Subcutaneous adipose tissue (tissue), 4 donors: Measurements from ENCODE around the gene NKAIN1. TPM values are rescaled to one million over a fixed set of nuclear protein-coding genes. Genes with fewer than 3 reads are reported as not detected.

ENCODE experiments used
- total RNA-seq, 4 donors: library from RNA; depleted of rRNA; stranded (reverse); fragments of >200 nt; gene quantifications; one replicate each; pipeline ENCODE4 v1.1.0, GENCODE V29; 2016
- TF ChIP-seq, protein P1 (sequence below): fragments of 450-650 bp; IDR thresholded peaks from one replicate; pipeline ENCODE4 v1.5.1; 2016; ENCODE audit warnings: low read depth, mild to moderate bottlenecking, control low read depth, antibody characterized with exemption, moderate library complexity

The NKAIN1 gene
- total RNA-seq, 4 donors from 2014 or later: not detected

- TF ChIP-seq, protein P1, sequence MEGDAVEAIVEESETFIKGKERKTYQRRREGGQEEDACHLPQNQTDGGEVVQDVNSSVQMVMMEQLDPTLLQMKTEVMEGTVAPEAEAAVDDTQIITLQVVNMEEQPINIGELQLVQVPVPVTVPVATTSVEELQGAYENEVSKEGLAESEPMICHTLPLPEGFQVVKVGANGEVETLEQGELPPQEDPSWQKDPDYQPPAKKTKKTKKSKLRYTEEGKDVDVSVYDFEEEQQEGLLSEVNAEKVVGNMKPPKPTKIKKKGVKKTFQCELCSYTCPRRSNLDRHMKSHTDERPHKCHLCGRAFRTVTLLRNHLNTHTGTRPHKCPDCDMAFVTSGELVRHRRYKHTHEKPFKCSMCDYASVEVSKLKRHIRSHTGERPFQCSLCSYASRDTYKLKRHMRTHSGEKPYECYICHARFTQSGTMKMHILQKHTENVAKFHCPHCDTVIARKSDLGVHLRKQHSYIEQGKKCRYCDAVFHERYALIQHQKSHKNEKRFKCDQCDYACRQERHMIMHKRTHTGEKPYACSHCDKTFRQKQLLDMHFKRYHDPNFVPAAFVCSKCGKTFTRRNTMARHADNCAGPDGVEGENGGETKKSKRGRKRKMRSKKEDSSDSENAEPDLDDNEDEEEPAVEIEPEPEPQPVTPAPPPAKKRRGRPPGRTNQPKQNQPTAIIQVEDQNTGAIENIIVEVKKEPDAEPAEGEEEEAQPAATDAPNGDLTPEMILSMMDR: no peak
Observed at GRCh38 chr1:31181515-31182343, 58.0 kb downstream of the NKAIN1 start.

GRCh38 chr1:31180338-31180737 lies 59.3 kb downstream of the NKAIN1 start:
- TF ChIP-seq, protein P1: no peak

DNA sequence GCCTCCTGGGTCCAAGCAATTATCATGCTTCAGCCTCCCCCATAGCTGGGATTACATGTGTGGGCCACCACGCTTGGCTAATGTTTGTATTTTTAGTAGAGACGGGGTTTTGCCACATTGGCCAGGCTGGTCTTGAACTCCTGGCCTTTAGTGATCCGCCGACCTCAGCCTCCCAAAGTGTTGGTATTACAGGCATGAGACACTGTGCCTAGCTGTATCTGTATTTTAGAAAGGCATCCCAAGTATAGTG lies 69.3 kb downstream of the NKAIN1 start:
- TF ChIP-seq, protein P1: no peak

DNA sequence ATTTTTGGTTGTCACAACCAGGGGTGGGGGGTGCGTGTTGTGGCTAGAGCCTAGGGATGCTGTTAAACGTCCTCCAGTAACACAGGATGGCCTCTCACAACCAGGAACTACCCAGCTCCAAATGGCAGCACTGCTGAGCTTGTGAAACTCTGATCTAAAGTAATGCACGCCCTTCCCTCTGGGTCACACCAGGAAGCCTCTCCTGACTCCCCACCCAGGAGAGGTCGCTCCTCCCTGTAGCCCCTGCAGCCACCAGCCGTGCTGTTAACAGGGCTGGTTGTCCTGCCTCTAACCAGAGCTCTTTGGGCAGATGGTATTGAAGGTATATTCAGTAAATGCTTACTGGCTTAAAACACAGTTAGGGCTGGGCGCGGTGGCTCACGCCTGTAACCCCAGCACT lies 73.2 kb downstream of the NKAIN1 start:
- TF ChIP-seq, protein P1: no peak

DNA sequence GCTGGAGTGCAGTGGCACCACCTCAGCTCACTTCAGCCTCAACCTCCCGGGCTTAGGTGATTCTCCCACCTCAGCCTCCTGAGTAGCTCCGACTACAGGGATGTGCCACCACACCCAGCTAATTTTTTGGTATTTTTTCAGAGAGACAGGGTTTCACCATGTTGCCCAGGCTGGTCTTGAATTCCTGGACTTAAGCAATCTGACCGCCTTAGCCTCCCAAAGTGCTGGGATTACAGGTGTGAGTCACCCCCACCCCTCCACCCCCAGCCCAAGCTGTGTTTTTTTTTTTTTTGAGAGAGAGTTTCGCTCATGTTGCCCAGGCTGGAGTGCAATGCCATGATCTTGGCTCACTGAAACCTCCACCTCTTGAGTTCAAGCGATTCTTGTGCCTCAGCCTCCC lies 75.4 kb downstream of the NKAIN1 start:
- TF ChIP-seq, protein P1: no peak

- TF ChIP-seq, protein P1: no peak
Observed at GRCh38 chr1:31163866-31164265, 75.8 kb downstream of the NKAIN1 start.

GRCh38 chr1:31161571-31161970 lies 78.1 kb downstream of the NKAIN1 start:
- TF ChIP-seq, protein P1: no peak
